ENCODE results near the gene GP1BA. TPM values are rescaled to one million over a fixed set of nuclear protein-coding genes. Genes with fewer than 3 reads are reported as not detected.
"Not testable (repeated sequence)": the region's sequence is repeated elsewhere in the genome, so short reads cannot be mapped to it uniquely, and the experiment has no call there.

GP1BA gene
- total RNA-seq, 1 experiment from 2014 or later, result 0.15 TPM

DNA sequence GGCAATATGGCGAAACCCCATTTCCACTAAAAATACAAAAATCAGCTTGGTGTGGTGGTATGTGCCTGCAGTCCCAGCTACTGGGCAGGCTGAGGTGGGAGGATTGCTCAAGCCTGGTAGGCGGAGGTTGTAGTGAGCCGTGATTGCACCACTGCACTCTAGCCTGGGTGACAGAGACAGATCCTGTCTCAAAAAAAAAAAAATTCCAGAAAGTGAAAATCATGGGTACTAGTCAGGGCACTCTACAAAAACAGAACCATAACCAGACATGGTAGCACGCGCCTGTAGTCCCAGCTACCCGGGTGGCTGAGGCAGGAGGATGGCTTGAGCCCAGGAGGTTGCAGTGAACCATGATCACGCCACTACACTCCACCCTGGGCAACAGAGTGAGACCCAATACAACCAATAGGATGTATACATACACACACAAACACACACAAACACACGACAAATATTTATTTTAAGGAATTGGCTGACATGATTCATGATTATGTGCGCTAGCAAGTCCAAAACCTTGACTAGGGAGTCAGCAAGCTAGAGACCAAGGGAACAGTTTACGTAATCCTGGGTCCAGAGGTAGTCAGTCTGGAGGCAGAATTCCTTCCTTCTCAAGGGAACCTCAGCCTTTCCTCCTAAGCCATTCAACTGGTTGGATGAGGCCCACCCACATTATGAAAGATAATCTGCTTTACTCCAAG lies 11.6 kb upstream of the GP1BA start:
- CTCF ChIA-PET, result interaction anchor here (0.6 kb wide), 1 partner anchor 202 kb away, joined by 3 read pairs; no protein-coding TSS in a partner anchor
- Histone ChIP-seq H3K4me3 (ENCODE audit: low read depth in 2 of 2, low read length in 2 of 2) (no peak overlapping the region), H3K4me1 (ENCODE audit: control insufficient read depth, insufficient read depth, low read length) (no peaks in the 10 kb centered on the region), H3K36me3 (ENCODE audit: control insufficient read depth, insufficient read depth, low read length) (no peaks in the 10 kb centered on the region), H3K27ac (ENCODE audit: low read length) (no peak overlapping the region), H3K27me3 (ENCODE audit: control insufficient read depth, insufficient read depth, low read length) (no peaks in the 10 kb centered on the region), H3K9me3 (ENCODE audit: control insufficient read depth, insufficient read depth, low read depth, low read length) (no peaks in the 10 kb centered on the region)
- intact Hi-C loops (cut with micrococcal nuclease; ENCODE audit: unreplicated experiment) (no loop called here), in situ Hi-C loops (cut with HindIII; ENCODE audit: low pct_unique_long_range_greater_than_20kb, low sequenced_read_pairs) (no loop called here)
- no peak for TF ChIP-seq TCF7L2 (IDR thresholded peaks at IDR 0.05; ENCODE audit: low read depth, low read length)
- TF ChIP-seq, protein P1, sequence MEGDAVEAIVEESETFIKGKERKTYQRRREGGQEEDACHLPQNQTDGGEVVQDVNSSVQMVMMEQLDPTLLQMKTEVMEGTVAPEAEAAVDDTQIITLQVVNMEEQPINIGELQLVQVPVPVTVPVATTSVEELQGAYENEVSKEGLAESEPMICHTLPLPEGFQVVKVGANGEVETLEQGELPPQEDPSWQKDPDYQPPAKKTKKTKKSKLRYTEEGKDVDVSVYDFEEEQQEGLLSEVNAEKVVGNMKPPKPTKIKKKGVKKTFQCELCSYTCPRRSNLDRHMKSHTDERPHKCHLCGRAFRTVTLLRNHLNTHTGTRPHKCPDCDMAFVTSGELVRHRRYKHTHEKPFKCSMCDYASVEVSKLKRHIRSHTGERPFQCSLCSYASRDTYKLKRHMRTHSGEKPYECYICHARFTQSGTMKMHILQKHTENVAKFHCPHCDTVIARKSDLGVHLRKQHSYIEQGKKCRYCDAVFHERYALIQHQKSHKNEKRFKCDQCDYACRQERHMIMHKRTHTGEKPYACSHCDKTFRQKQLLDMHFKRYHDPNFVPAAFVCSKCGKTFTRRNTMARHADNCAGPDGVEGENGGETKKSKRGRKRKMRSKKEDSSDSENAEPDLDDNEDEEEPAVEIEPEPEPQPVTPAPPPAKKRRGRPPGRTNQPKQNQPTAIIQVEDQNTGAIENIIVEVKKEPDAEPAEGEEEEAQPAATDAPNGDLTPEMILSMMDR (IDR thresholded peaks at IDR 0.05), result no peak
- TF ChIP-seq, protein P2, sequence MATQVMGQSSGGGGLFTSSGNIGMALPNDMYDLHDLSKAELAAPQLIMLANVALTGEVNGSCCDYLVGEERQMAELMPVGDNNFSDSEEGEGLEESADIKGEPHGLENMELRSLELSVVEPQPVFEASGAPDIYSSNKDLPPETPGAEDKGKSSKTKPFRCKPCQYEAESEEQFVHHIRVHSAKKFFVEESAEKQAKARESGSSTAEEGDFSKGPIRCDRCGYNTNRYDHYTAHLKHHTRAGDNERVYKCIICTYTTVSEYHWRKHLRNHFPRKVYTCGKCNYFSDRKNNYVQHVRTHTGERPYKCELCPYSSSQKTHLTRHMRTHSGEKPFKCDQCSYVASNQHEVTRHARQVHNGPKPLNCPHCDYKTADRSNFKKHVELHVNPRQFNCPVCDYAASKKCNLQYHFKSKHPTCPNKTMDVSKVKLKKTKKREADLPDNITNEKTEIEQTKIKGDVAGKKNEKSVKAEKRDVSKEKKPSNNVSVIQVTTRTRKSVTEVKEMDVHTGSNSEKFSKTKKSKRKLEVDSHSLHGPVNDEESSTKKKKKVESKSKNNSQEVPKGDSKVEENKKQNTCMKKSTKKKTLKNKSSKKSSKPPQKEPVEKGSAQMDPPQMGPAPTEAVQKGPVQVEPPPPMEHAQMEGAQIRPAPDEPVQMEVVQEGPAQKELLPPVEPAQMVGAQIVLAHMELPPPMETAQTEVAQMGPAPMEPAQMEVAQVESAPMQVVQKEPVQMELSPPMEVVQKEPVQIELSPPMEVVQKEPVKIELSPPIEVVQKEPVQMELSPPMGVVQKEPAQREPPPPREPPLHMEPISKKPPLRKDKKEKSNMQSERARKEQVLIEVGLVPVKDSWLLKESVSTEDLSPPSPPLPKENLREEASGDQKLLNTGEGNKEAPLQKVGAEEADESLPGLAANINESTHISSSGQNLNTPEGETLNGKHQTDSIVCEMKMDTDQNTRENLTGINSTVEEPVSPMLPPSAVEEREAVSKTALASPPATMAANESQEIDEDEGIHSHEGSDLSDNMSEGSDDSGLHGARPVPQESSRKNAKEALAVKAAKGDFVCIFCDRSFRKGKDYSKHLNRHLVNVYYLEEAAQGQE (IDR thresholded peaks at IDR 0.05; ENCODE audit: insufficient read depth in 1 of 2, low read depth in 2 of 2, low read length in 1 of 2), result no peak
- TF ChIP-seq SIN3A (IDR thresholded peaks at IDR 0.05; ENCODE audit: borderline replicate concordance, insufficient read depth, low read depth, low read length), result no peak
- no peak for TF ChIP-seq POLR2AphosphoS5 (IDR thresholded peaks at IDR 0.05; ENCODE audit: low read depth, low read length)
- no TSS peak for BruUV-seq (replicated peaks)
- DNase-seq (ENCODE audit: low read depth, low spot score), result no peak
- POLR2A ChIA-PET, result no interaction called here
- ATAC-seq, result no peak

DNA sequence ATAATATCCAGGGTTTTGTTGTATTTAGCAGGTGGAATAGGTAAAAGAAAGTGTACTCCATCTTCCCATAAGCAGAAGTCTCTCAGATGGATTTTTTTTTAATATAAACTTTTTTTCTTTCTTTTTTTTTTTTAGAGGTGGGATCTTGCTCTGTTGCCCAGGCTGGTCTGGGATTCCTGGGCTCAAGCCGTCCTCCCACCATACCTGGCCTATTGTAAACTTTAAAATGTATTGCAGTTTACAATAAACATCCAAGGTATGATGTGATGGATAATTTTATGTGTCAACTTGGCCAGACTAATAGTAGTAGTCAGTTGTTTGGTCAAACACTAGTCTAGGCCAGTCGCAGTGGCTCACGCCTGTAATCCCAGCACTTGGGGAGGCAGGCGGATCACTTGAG lies 10.8 kb upstream of the GP1BA start:
- TF ChIP-seq, protein P2 (IDR thresholded peaks at IDR 0.05; ENCODE audit: insufficient read depth in 1 of 2, low read depth in 2 of 2, low read length in 1 of 2), result no peak
- TF ChIP-seq SIN3A (IDR thresholded peaks at IDR 0.05; ENCODE audit: borderline replicate concordance, insufficient read depth, low read depth, low read length) (no peak), POLR2AphosphoS5 (IDR thresholded peaks at IDR 0.05; ENCODE audit: low read depth, low read length) (no peak), TCF7L2 (IDR thresholded peaks at IDR 0.05; ENCODE audit: low read depth, low read length) (no peak)
- TF ChIP-seq, protein P1 (IDR thresholded peaks at IDR 0.05), result no peak
- Histone ChIP-seq H3K36me3 (ENCODE audit: control insufficient read depth, insufficient read depth, low read length) (no peaks in the 10 kb centered on the region), H3K27me3 (ENCODE audit: control insufficient read depth, insufficient read depth, low read length) (no peaks in the 10 kb centered on the region), H3K4me1 (ENCODE audit: control insufficient read depth, insufficient read depth, low read length) (no peaks in the 10 kb centered on the region), H3K27ac (ENCODE audit: low read length) (no peak overlapping the region), H3K4me3 (ENCODE audit: low read depth in 2 of 2, low read length in 2 of 2) (no peak overlapping the region), H3K9me3 (ENCODE audit: control insufficient read depth, insufficient read depth, low read depth, low read length) (no peaks in the 10 kb centered on the region)
- ATAC-seq, result no peak
- in situ Hi-C loops (cut with HindIII; ENCODE audit: low pct_unique_long_range_greater_than_20kb, low sequenced_read_pairs) (no loop called here), intact Hi-C loops (cut with micrococcal nuclease; ENCODE audit: unreplicated experiment) (no loop called here)
- ChIA-PET CTCF (interaction anchor here (0.6 kb wide), 1 partner anchor 202 kb away, joined by 3 read pairs; no protein-coding TSS in a partner anchor), POLR2A (no interaction called here)
- no peak for DNase-seq (ENCODE audit: low read depth, low spot score)
- BruUV-seq (replicated peaks), result no TSS peak

DNA sequence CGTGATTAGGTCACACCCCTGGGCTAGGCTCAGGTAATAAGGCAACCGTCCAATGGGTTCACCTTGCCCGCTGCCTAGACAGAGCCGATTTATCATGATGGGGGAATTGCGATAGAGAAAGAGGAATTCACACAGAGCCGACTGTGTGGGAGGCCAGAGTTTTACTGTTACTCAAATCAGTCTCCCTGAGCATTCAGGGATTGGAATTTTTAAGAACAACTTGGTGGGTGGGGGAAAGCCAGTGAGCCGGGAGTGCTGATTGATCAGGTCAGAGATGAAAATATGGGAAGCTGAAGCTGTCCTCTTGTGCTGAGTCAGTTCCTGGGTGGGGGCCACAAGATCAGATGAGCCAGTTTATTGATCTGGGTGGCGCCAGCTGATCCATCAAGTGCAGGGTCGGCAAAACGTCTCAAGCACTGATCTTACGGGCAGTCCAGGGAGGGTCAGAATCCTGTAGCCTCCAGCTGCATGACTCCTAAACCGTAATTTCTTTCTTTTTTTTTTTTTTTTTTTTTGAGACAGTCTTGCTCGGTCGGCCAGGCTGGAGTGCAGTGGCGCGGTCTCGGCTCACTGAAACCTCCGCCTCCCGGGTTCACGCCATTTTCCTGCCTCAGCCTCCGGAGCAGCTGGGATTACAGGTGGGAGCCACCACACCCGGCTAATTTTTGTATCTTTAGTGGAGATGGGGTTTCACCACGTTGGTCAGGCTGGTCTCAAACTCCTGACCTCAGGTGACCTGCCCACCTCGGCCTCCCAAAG lies 5.3 kb upstream of the GP1BA start:
- ATAC-seq; intact Hi-C loops (cut with micrococcal nuclease; ENCODE audit: unreplicated experiment): not testable (repeated sequence)

More for the DNA sequence above, 5.3 kb upstream of the GP1BA start:
- POLR2A ChIA-PET, result interaction anchor here (0.6 kb wide), 1 partner anchor 1132 kb away, joined by 3 read pairs; no protein-coding TSS in a partner anchor
- H3K9me3 ChIP-seq (ENCODE audit: control insufficient read depth, insufficient read depth, low read depth, low read length); H3K27me3 ChIP-seq (ENCODE audit: control insufficient read depth, insufficient read depth, low read length); BruUV-seq (replicated peaks); H3K27ac ChIP-seq (ENCODE audit: low read length); H3K4me3 ChIP-seq (ENCODE audit: low read depth in 2 of 2, low read length in 2 of 2); H3K4me1 ChIP-seq (ENCODE audit: control insufficient read depth, insufficient read depth, low read length); DNase-seq (ENCODE audit: low read depth, low spot score); CTCF ChIA-PET; H3K36me3 ChIP-seq (ENCODE audit: control insufficient read depth, insufficient read depth, low read length); in situ Hi-C loops (cut with HindIII; ENCODE audit: low pct_unique_long_range_greater_than_20kb, low sequenced_read_pairs): not testable (repeated sequence)
